CD14-positive monocyte (primary cell): Measurements from ENCODE around the gene IL12RB1. TPM values are rescaled to one million over a fixed set of nuclear protein-coding genes. Genes with fewer than 3 reads are reported as not detected.
A peak's percentile ranks its signal among the peaks of the same experiment; 100 is the strongest.

Experiments used
- DNase-seq, 3 donors: peaks; one replicate each; pipeline ENCODE4 v3.0.0-alpha.2; 2011 to 2022
- H2AFZ ChIP-seq: 2 replicates; pipeline ENCODE4 v1.6.0; 2012; ENCODE audit warnings: mild to moderate bottlenecking, low read depth, low read length, inconsistent platforms; ENCODE audit not compliant: insufficient read depth, poor library complexity, severe bottlenecking
- H3K27ac ChIP-seq, 2 donors: 1 replicate in 1 of 2; 2 replicates in 1 of 2; pipeline ENCODE4 v1.5.1; 2012 to 2013; ENCODE audit warnings: low read length in 2 of 2, control low read depth in 1 of 2, inconsistent platforms in 1 of 2, low read depth in 1 of 2, mild to moderate bottlenecking in 1 of 2
- H3K27me3 ChIP-seq, 2 donors: one replicate each; pipeline versions ENCODE4 v1.6.0 to v1.6.1; 2011 to 2013; ENCODE audit warnings: low read length in 2 of 2; ENCODE audit not compliant: control insufficient read depth in 2 of 2, insufficient read depth in 2 of 2
- H3K36me3 ChIP-seq, 2 donors: replicated peaks in 1 of 2; 1 replicate in 1 of 2; 2 replicates in 1 of 2; pipeline versions ENCODE4 v1.5.1 to v1.6.1; 2012 to 2013; ENCODE audit warnings: low read length in 2 of 2, control low read depth in 1 of 2, inconsistent platforms in 1 of 2, mild to moderate bottlenecking in 1 of 2; ENCODE audit not compliant: insufficient read depth in 2 of 2, control insufficient read depth in 1 of 2
- H3K4me1 ChIP-seq, 2 donors: 1 replicate in 1 of 2; 2 replicates in 1 of 2; pipeline versions ENCODE4 v1.5.1 to v1.6.1; 2012 to 2013; ENCODE audit warnings: low read length in 2 of 2, control low read depth in 1 of 2, inconsistent platforms in 1 of 2, mild to moderate bottlenecking in 1 of 2, moderate library complexity in 1 of 2; ENCODE audit not compliant: insufficient read depth in 2 of 2, control insufficient read depth in 1 of 2
- H3K4me2 ChIP-seq: replicated peaks from 2 replicates; pipeline ENCODE3; 2012; ENCODE audit warnings: low read length, moderate library complexity, mild to moderate bottlenecking; ENCODE audit not compliant: poor library complexity, severe bottlenecking; ENCODE audit errors: extremely low read depth
- H3K4me3 ChIP-seq, 3 experiments: fragments of 200-600 bp in 1 of 3; sonication (generic) in 1 of 3; replicated peaks in 1 of 3; 1 replicate in 2 of 3; 2 replicates in 1 of 3; pipeline ENCODE4 v1.5.1; 2011 to 2013; ENCODE audit warnings: low read length in 3 of 3, mild to moderate bottlenecking in 3 of 3, control low read depth in 2 of 3, low read depth in 2 of 3, inconsistent platforms in 1 of 3, moderate library complexity in 1 of 3
- H3K79me2 ChIP-seq: 2 replicates; pipeline ENCODE4 v1.6.0; 2012; ENCODE audit warnings: mild to moderate bottlenecking, control low read depth, inconsistent platforms, low read length, moderate library complexity; ENCODE audit not compliant: insufficient read depth
- H3K9ac ChIP-seq: 2 replicates; pipeline ENCODE4 v1.6.0; 2017; ENCODE audit warnings: low read length, mild to moderate bottlenecking; ENCODE audit not compliant: insufficient read depth, poor library complexity, severe bottlenecking
- H3K9me3 ChIP-seq, 2 donors: replicated peaks in 1 of 2; 1 replicate in 1 of 2; 2 replicates in 1 of 2; pipeline versions ENCODE4 v1.5.1 to v1.6.1; 2012 to 2013; ENCODE audit warnings: low read length in 2 of 2, control low read depth in 1 of 2; ENCODE audit not compliant: control insufficient read depth in 1 of 2, insufficient read depth in 1 of 2
- H4K20me1 ChIP-seq: 2 replicates; pipeline ENCODE4 v1.6.0; 2012; ENCODE audit warnings: mild to moderate bottlenecking, low read length, control low read depth, moderate library complexity; ENCODE audit not compliant: insufficient read depth
- H3K27ac Mint-ChIP-seq, 7 donors: one replicate each; pipeline ENCODE4 v1.8.0; 2020; ENCODE audit warnings: mild to moderate bottlenecking in 7 of 7, mixed read lengths in 7 of 7, moderate library complexity in 6 of 7, inconsistent platforms in 2 of 7
- H3K27me3 Mint-ChIP-seq, 3 donors: one replicate each; pipeline ENCODE4 v1.8.0; 2021 to 2022; ENCODE audit warnings: low read depth in 3 of 3, mild to moderate bottlenecking in 3 of 3, mixed read lengths in 3 of 3, moderate library complexity in 3 of 3, inconsistent platforms in 1 of 3
- H3K36me3 Mint-ChIP-seq, 2 donors: one replicate each; pipeline ENCODE4 v1.8.0; 2020; ENCODE audit warnings: mixed read lengths in 2 of 2, inconsistent platforms in 1 of 2, mild to moderate bottlenecking in 1 of 2
- H3K4me1 Mint-ChIP-seq: one replicate; pipeline ENCODE4 v1.8.0; 2020; ENCODE audit warnings: mild to moderate bottlenecking, mixed read lengths
- H3K4me3 Mint-ChIP-seq, 2 donors: one replicate each; pipeline ENCODE4 v1.8.0; 2020; ENCODE audit warnings: mild to moderate bottlenecking in 2 of 2, mixed read lengths in 2 of 2, moderate library complexity in 1 of 2
- H3K9me3 Mint-ChIP-seq, 7 donors: one replicate each; pipeline ENCODE4 v1.8.0; 2020 to 2022; ENCODE audit warnings: mixed read lengths in 7 of 7, mild to moderate bottlenecking in 6 of 7, moderate library complexity in 6 of 7, inconsistent platforms in 2 of 7
- WGBS: methylation state at CpG from one replicate; pipeline ENCODE4 v1.1.5; 2013; ENCODE audit warnings: missing lambda C conversion rate; ENCODE audit not compliant: insufficient coverage; 5-methylcytosine and 5-hydroxymethylcytosine counted together
- intact Hi-C, 2 donors: fragments of 100-400 bp; cut with micrococcal nuclease; formaldehyde crosslinking; loops; one replicate each; pipeline versions ENCODE4 v1.15.0 to v1.15.1; 2023
- polyA plus RNA-seq, 3 donors: library from polyadenylated mRNA; depleted of rRNA in 1 of 3; unstranded in 2 of 3; stranded (reverse) in 1 of 3; fragments of 300-500 nt in 2 of 3; fragments of >200 nt in 1 of 3; fragmentation: Illumina TruSeq in 2 of 3; gene quantifications; 1 replicate in 2 of 3; 2 replicates in 1 of 3; pipeline ENCODE4 v1.2.3, GENCODE V29; 2012 to 2021
- TF ChIP-seq, protein P1 (sequence below): fragments of 200-600 bp; IDR thresholded peaks from one replicate; pipeline ENCODE4 v1.8.0; 2022; ENCODE audit warnings: antibody characterized with exemption, mild to moderate bottlenecking

IL12RB1 gene
- polyA plus RNA-seq, 3 donors, result 7.8 to 17.5 (median 7.9) TPM

- Histone ChIP-seq H3K79me2 (no peaks in the 10 kb centered on the region), H2AFZ (no peak overlapping the region), H3K27me3 (peaks cover 0 to 3% of the 10 kb centered on the region in 2 donors), H3K9ac (no peak overlapping the region), H3K4me3 (no peak overlapping the region), H3K27ac (no peak overlapping the region), H3K4me2 (no peak overlapping the region), H3K4me1 (peaks cover 14 to 19% of the 10 kb centered on the region in 2 donors), H3K36me3 (no peaks in the 10 kb centered on the region), H4K20me1 (no peaks in the 10 kb centered on the region), H3K9me3 (no peaks in the 10 kb centered on the region)
- intact Hi-C loops, result loop anchor here in 1 of 2 donors (5.0 kb wide), 1 partner anchor 119 kb away; no protein-coding TSS in a partner anchor
- peaks cover 5 to 7% of the 10 kb centered on the region in 2 donors for H3K36me3 Mint-ChIP-seq
- H3K27me3 Mint-ChIP-seq, result peaks cover 9 to 18% (median 18%) of the 10 kb centered on the region in 3 donors
- H3K9me3 Mint-ChIP-seq, result peaks cover 0 to 4% (median 1%) of the 10 kb centered on the region in 7 donors
- DNase-seq, result no peak
- TF ChIP-seq, protein P1, sequence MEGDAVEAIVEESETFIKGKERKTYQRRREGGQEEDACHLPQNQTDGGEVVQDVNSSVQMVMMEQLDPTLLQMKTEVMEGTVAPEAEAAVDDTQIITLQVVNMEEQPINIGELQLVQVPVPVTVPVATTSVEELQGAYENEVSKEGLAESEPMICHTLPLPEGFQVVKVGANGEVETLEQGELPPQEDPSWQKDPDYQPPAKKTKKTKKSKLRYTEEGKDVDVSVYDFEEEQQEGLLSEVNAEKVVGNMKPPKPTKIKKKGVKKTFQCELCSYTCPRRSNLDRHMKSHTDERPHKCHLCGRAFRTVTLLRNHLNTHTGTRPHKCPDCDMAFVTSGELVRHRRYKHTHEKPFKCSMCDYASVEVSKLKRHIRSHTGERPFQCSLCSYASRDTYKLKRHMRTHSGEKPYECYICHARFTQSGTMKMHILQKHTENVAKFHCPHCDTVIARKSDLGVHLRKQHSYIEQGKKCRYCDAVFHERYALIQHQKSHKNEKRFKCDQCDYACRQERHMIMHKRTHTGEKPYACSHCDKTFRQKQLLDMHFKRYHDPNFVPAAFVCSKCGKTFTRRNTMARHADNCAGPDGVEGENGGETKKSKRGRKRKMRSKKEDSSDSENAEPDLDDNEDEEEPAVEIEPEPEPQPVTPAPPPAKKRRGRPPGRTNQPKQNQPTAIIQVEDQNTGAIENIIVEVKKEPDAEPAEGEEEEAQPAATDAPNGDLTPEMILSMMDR, result no peak
- WGBS, result 89% methylated on average over 2 of the region's 5 CpGs
- no peak overlapping the region for H3K27ac Mint-ChIP-seq
- no peak overlapping the region for H3K4me3 Mint-ChIP-seq
- peaks cover 18% of the 10 kb centered on the region for H3K4me1 Mint-ChIP-seq
Measured at GRCh38 chr19:18055967-18056366, 30.8 kb downstream of the IL12RB1 start.

- no peak overlapping the region for H3K27ac ChIP-seq
- H3K27ac Mint-ChIP-seq, result no peak overlapping the region
- H3K27me3 Mint-ChIP-seq, result peaks cover 11 to 27% (median 21%) of the 10 kb centered on the region in 3 donors
Measured at GRCh38 chr19:18053576-18054219, 33.0 kb downstream of the IL12RB1 start.

More at GRCh38 chr19:18053576-18054219, 33.0 kb downstream of the IL12RB1 start:
- no peak for DNase-seq
- intact Hi-C loops, result no loop called here
- Mint-ChIP-seq H3K9me3 (peaks cover 0 to 6% (median 0%) of the 10 kb centered on the region in 7 donors), H3K36me3 (no peaks in the 10 kb centered on the region), H3K4me1 (peaks cover 28% of the 10 kb centered on the region), H3K4me3 (peak overlapping the region in 1 of 2 donors; percentile 3)
- Histone ChIP-seq H3K4me3 (no peak overlapping the region), H3K27me3 (peaks cover 0 to 3% of the 10 kb centered on the region in 2 donors), H2AFZ (no peak overlapping the region), H3K36me3 (no peaks in the 10 kb centered on the region), H3K9me3 (no peaks in the 10 kb centered on the region), H3K79me2 (no peaks in the 10 kb centered on the region), H3K9ac (no peak overlapping the region), H3K4me1 (peaks cover 26 to 29% of the 10 kb centered on the region in 2 donors), H3K4me2 (no peak overlapping the region), H4K20me1 (no peaks in the 10 kb centered on the region)
- TF ChIP-seq, protein P1, result no peak
- 86% methylated on average over 1 of the region's 9 CpGs for WGBS
